ENCODE data around the gene RPL10. TPM values are rescaled to one million over a fixed set of nuclear protein-coding genes. Genes with fewer than 3 reads are reported as not detected.

RPL10 gene
- total and polyA plus RNA-seq, 2 of the 13 experiments (the other 11 are each of a cell fraction or from before 2014, with no cell fraction given): 2,381 to 4,713 TPM

DNA sequence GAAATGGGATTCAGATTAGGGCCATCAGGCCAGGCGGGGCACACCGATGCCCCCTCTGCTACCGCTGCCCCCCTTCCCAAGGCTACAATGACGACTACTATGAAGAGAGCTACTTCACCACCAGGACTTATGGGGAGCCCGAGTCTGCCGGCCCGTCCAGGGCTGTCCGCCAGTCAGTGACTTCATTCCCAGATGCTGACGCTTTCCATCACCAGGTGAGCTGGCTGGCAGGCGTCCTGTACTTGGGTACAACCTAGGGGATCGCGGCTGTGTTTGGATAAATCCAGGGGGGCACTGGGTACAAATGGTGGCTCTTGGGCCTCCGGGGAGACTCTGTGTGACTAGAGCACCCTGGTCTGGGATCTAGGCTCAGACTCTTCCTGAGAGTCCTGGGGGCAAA lies 18.0 kb upstream of the RPL10 start:
- no CpG with 5 or more reads among the region's 13 CpGs for WGBS (ENCODE audit: low lambda C conversion rate)
- ChIA-PET CTCF (ENCODE audit: low intra/inter-chr PET ratio, low total read pairs) (no interaction called here), POLR2A (no interaction called here)
- Histone ChIP-seq H3K4me1 (ENCODE audit: insufficient read depth, low read length) (peaks cover 38% of the 10 kb centered on the region), H3K9ac (ENCODE audit: insufficient read depth, low read depth, low read length) (peak overlapping the region; percentile 94), H3K4me2 (ENCODE audit: low read depth, low read length) (peak overlapping the region; percentile 83), H3K4me3 (replicated peaks in 1 of 3; ENCODE audit: insufficient read depth in 1 of 3, low read depth in 2 of 3, low read length in 3 of 3) (peak overlapping the region; percentile 72 to 86 (median 76)), H4K20me1 (ENCODE audit: insufficient read depth, low read length) (no peaks in the 10 kb centered on the region), H3K9me3 (ENCODE audit: low read length) (no peaks in the 10 kb centered on the region), H3K27ac (ENCODE audit: extremely low read length, insufficient read depth, low read length) (peak overlapping the region; percentile 77), H3K79me2 (ENCODE audit: insufficient read depth, low read length) (peaks cover 8% of the 10 kb centered on the region), H3K36me3 (replicated peaks in 1 of 2; ENCODE audit: control insufficient read depth in 1 of 2, insufficient read depth in 2 of 2, low read length in 2 of 2) (no peaks in the 10 kb centered on the region), H2AFZ (ENCODE audit: low read length) (no peak overlapping the region), H3K27me3 (ENCODE audit: control insufficient read depth in 1 of 2, insufficient read depth in 2 of 2, low read length in 2 of 2) (no peaks in the 10 kb centered on the region)
- in situ Hi-C loops (cut with HindIII; ENCODE audit: extremely low pct_ligation_motif_present, low pct_unique_long_range_greater_than_20kb): no loop called here
- BruUV-seq (replicated peaks): TSS peak; percentile 75
- ATAC-seq (no peak), FAIRE-seq (no peak), DNase-seq (ENCODE audit: low spot score) (no peak)
- intact Hi-C loops (cut with micrococcal nuclease; ENCODE audit: unreplicated experiment): no loop called here
- TF ChIP-seq, protein P1, sequence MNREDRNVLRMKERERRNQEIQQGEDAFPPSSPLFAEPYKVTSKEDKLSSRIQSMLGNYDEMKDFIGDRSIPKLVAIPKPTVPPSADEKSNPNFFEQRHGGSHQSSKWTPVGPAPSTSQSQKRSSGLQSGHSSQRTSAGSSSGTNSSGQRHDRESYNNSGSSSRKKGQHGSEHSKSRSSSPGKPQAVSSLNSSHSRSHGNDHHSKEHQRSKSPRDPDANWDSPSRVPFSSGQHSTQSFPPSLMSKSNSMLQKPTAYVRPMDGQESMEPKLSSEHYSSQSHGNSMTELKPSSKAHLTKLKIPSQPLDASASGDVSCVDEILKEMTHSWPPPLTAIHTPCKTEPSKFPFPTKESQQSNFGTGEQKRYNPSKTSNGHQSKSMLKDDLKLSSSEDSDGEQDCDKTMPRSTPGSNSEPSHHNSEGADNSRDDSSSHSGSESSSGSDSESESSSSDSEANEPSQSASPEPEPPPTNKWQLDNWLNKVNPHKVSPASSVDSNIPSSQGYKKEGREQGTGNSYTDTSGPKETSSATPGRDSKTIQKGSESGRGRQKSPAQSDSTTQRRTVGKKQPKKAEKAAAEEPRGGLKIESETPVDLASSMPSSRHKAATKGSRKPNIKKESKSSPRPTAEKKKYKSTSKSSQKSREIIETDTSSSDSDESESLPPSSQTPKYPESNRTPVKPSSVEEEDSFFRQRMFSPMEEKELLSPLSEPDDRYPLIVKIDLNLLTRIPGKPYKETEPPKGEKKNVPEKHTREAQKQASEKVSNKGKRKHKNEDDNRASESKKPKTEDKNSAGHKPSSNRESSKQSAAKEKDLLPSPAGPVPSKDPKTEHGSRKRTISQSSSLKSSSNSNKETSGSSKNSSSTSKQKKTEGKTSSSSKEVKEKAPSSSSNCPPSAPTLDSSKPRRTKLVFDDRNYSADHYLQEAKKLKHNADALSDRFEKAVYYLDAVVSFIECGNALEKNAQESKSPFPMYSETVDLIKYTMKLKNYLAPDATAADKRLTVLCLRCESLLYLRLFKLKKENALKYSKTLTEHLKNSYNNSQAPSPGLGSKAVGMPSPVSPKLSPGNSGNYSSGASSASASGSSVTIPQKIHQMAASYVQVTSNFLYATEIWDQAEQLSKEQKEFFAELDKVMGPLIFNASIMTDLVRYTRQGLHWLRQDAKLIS (CRISPR knock-in tag; IDR thresholded peaks at IDR 0.05): no peak
- TF ChIP-seq ZNF737 (CRISPR knock-in tag; IDR thresholded peaks at IDR 0.05; ENCODE audit: borderline replicate concordance) (no peak), JUND (CRISPR knock-in tag; IDR thresholded peaks at IDR 0.05) (no peak), CEBPB (IDR thresholded peaks at IDR 0.05; ENCODE audit: borderline replicate concordance, low read depth, low read length) (no peak), MAFF (IDR thresholded peaks at IDR 0.05; ENCODE audit: low read depth, low read length) (no peak), TAF15 (IDR thresholded peaks at IDR 0.05; ENCODE audit: low read depth, low read length, poor library complexity, severe bottlenecking) (no peak), DPF2 (CRISPR knock-in tag; IDR thresholded peaks at IDR 0.05; ENCODE audit: borderline replicate concordance, low read depth) (no peak), KAT2B (IDR thresholded peaks at IDR 0.05; ENCODE audit: borderline replicate concordance, low read depth, low read length) (no peak), ZNF260 (CRISPR knock-in tag; IDR thresholded peaks at IDR 0.05; ENCODE audit: borderline replicate concordance, low read depth) (no peak)
- TF ChIP-seq, protein P2, sequence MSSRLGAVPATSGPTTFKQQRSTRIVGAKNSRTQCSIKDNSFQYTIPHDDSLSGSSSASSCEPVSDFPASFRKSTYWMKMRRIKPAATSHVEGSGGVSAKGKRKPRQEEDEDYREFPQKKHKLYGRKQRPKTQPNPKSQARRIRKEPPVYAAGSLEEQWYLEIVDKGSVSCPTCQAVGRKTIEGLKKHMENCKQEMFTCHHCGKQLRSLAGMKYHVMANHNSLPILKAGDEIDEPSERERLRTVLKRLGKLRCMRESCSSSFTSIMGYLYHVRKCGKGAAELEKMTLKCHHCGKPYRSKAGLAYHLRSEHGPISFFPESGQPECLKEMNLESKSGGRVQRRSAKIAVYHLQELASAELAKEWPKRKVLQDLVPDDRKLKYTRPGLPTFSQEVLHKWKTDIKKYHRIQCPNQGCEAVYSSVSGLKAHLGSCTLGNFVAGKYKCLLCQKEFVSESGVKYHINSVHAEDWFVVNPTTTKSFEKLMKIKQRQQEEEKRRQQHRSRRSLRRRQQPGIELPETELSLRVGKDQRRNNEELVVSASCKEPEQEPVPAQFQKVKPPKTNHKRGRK (CRISPR knock-in tag; IDR thresholded peaks at IDR 0.05): no peak
- TF ChIP-seq, protein P3, sequence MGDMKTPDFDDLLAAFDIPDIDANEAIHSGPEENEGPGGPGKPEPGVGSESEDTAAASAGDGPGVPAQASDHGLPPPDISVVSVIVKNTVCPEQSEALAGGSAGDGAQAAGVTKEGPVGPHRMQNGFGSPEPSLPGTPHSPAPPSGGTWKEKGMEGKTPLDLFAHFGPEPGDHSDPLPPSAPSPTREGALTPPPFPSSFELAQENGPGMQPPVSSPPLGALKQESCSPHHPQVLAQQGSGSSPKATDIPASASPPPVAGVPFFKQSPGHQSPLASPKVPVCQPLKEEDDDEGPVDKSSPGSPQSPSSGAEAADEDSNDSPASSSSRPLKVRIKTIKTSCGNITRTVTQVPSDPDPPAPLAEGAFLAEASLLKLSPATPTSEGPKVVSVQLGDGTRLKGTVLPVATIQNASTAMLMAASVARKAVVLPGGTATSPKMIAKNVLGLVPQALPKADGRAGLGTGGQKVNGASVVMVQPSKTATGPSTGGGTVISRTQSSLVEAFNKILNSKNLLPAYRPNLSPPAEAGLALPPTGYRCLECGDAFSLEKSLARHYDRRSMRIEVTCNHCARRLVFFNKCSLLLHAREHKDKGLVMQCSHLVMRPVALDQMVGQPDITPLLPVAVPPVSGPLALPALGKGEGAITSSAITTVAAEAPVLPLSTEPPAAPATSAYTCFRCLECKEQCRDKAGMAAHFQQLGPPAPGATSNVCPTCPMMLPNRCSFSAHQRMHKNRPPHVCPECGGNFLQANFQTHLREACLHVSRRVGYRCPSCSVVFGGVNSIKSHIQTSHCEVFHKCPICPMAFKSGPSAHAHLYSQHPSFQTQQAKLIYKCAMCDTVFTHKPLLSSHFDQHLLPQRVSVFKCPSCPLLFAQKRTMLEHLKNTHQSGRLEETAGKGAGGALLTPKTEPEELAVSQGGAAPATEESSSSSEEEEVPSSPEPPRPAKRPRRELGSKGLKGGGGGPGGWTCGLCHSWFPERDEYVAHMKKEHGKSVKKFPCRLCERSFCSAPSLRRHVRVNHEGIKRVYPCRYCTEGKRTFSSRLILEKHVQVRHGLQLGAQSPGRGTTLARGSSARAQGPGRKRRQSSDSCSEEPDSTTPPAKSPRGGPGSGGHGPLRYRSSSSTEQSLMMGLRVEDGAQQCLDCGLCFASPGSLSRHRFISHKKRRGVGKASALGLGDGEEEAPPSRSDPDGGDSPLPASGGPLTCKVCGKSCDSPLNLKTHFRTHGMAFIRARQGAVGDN (CRISPR knock-in tag; IDR thresholded peaks at IDR 0.05): no peak
- TF ChIP-seq, protein P4, sequence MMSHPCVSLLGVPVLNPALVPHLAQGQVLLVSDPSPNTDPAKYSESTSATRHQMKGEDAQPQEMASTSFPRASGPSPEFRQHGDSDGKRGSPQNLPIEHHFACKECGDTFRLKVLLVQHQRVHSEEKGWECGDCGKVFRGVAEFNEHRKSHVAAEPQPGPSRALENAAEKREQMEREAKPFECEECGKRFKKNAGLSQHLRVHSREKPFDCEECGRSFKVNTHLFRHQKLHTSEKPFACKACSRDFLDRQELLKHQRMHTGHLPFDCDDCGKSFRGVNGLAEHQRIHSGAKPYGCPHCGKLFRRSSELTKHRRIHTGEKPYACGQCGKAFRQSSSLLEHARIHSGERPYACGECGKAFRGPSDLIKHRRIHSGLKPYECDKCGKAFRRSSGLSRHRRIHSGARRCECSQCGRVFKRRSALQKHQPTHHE (CRISPR knock-in tag; IDR thresholded peaks at IDR 0.05; ENCODE audit: borderline replicate concordance): no peak

All from HepG2 (cell line).